HG03520 (cell line): ENCODE measurements around the gene SPA17.

ENCODE experiments used
- ATAC-seq: cut with Tn5 transposase; IDR thresholded peaks from one replicate; pipeline ENCODE4 v1.9.1; 2021; ENCODE audit warnings: mild to moderate bottlenecking, moderate library complexity; ENCODE audit not compliant: unreplicated experiment

The SPA17 gene

GRCh38 chr11:124722176-124722575 lies 48.5 kb downstream of the SPA17 start:
- ATAC-seq, result no peak

- ATAC-seq, result peak; percentile 90
Observed at GRCh38 chr11:124724979-124725718, 51.4 kb downstream of the SPA17 start.

- no peak for ATAC-seq
Observed at GRCh38 chr11:124725719-124726105, 52.0 kb downstream of the SPA17 start.

GRCh38 chr11:124727474-124727873 lies 53.8 kb downstream of the SPA17 start:
- ATAC-seq, result no peak

- no peak for ATAC-seq
Observed at GRCh38 chr11:124728134-124728533, 54.4 kb downstream of the SPA17 start.

- no peak for ATAC-seq
Observed at GRCh38 chr11:124729571-124729970, 55.9 kb downstream of the SPA17 start.

- ATAC-seq, result no peak
Observed at GRCh38 chr11:124732230-124732629, 58.5 kb downstream of the SPA17 start.

- ATAC-seq, result no peak
Observed at GRCh38 chr11:124736736-124737135, 63.0 kb downstream of the SPA17 start.

GRCh38 chr11:124737638-124738305 lies 64.1 kb downstream of the SPA17 start:
- ATAC-seq, result no peak

- no peak for ATAC-seq
Observed at GRCh38 chr11:124738713-124739478, 65.2 kb downstream of the SPA17 start.

GRCh38 chr11:124739479-124740276 lies 66.0 kb downstream of the SPA17 start, which contains the start of gene NRGN:
Gene NRGN, plus strand, starts transcription at chr11:124739942. Its CDS starts 143 bp downstream, at chr11:124740085.
- ATAC-seq, result peak; percentile 98

- peak; percentile 35 for ATAC-seq
Observed at GRCh38 chr11:124740277-124740882, 66.7 kb downstream of the SPA17 start.

- no peak for ATAC-seq
Observed at GRCh38 chr11:124742555-124742954, 68.9 kb downstream of the SPA17 start.

GRCh38 chr11:124743050-124743449 lies 69.3 kb downstream of the SPA17 start:
- ATAC-seq, result no peak

GRCh38 chr11:124745270-124745834 lies 71.6 kb downstream of the SPA17 start:
- no peak for ATAC-seq

- peak; percentile 0 for ATAC-seq
Observed at GRCh38 chr11:124745835-124746620, 72.3 kb downstream of the SPA17 start.

GRCh38 chr11:124746621-124747243 lies 73.0 kb downstream of the SPA17 start:
- ATAC-seq, result peak; percentile 86
